ENCODE data around the gene ASB18.

ASB18 gene

GRCh38 chr2:236229186-236229585, 35.0 kb downstream of the ASB18 start:
- POLR2A ChIA-PET (ENCODE audit: low non-redundant PET): no interaction called here
- no peak for TF ChIP-seq CTCF (conservative IDR thresholded peaks at IDR 0.05; ENCODE audit: low read depth)
- DNase-seq (ENCODE audit: low spot score): no peak
- CTCF ChIA-PET: interaction anchor here (0.6 kb wide), 1 partner anchor 724 kb away, joined by 3 read pairs; no protein-coding TSS in a partner anchor
- H3K27ac ChIP-seq: no peak overlapping the region

- H3K27ac ChIP-seq: no peak overlapping the region
- TF ChIP-seq CTCF (conservative IDR thresholded peaks at IDR 0.05; ENCODE audit: low read depth): no peak
- CTCF ChIA-PET: interaction anchor here (0.6 to 0.9 kb wide), 3 partner anchors 17 to 588 kb away, joined by 3 read pairs; no protein-coding TSS in a partner anchor
- POLR2A ChIA-PET (ENCODE audit: low non-redundant PET): no interaction called here
- DNase-seq (ENCODE audit: low spot score): no peak
Measured at GRCh38 chr2:236223675-236224074, 40.5 kb downstream of the ASB18 start.

GRCh38 chr2:236221798-236222197, 42.4 kb downstream of the ASB18 start:
- ChIA-PET POLR2A (ENCODE audit: low non-redundant PET) (no interaction called here), CTCF (no interaction called here)
- TF ChIP-seq CTCF (conservative IDR thresholded peaks at IDR 0.05; ENCODE audit: low read depth): no peak
- H3K27ac ChIP-seq: no peak overlapping the region
- DNase-seq (ENCODE audit: low spot score): no peak

- no peak for TF ChIP-seq CTCF (conservative IDR thresholded peaks at IDR 0.05; ENCODE audit: low read depth)
- no peak for DNase-seq (ENCODE audit: low spot score)
- CTCF ChIA-PET: no interaction called here
- H3K27ac ChIP-seq: no peak overlapping the region
- POLR2A ChIA-PET (ENCODE audit: low non-redundant PET): no interaction called here
Measured at GRCh38 chr2:236219411-236219810, 44.8 kb downstream of the ASB18 start.

GRCh38 chr2:236217926-236218325, 46.3 kb downstream of the ASB18 start:
- POLR2A ChIA-PET (ENCODE audit: low non-redundant PET): no interaction called here
- DNase-seq (ENCODE audit: low spot score): no peak
- TF ChIP-seq CTCF (conservative IDR thresholded peaks at IDR 0.05; ENCODE audit: low read depth): no peak
- H3K27ac ChIP-seq: no peak overlapping the region
- CTCF ChIA-PET: no interaction called here

- POLR2A ChIA-PET (ENCODE audit: low non-redundant PET): no interaction called here
- CTCF ChIA-PET: no interaction called here
- DNase-seq (ENCODE audit: low spot score): no peak
- TF ChIP-seq CTCF (conservative IDR thresholded peaks at IDR 0.05; ENCODE audit: low read depth): no peak
- H3K27ac ChIP-seq: no peak overlapping the region
Measured at GRCh38 chr2:236216711-236217110, 47.5 kb downstream of the ASB18 start.

All from RWPE1 (cell line).